COLO829 (cell line): Measurements from ENCODE around the gene MFF.
"Not testable (repeated sequence)": the region's sequence is repeated elsewhere in the genome, so short reads cannot be mapped to it uniquely, and the experiment has no call there.

Experiments used
- DNase-seq: peaks from one replicate; pipeline ENCODE4 v3.0.0; 2012; ENCODE audit warnings: low spot score

MFF gene

GRCh38 chr2:227377467-227378351, 52.7 kb downstream of the MFF start:
- no peak for DNase-seq

- no peak for DNase-seq
These were observed 53.3 kb downstream of the MFF start for GRCh38 chr2:227378371-227378782.

GRCh38 chr2:227379095-227379494, 54.0 kb downstream of the MFF start, which contains the start of gene TM4SF20:
Gene TM4SF20 (minus strand): TSS chr2:227379306. CDS start chr2:227379268, 38 bp downstream.
- DNase-seq, result no peak

GRCh38 chr2:227382241-227382835, 57.3 kb downstream of the MFF start:
- DNase-seq, result not testable (repeated sequence)

- DNase-seq, result no peak
These were observed 58.6 kb downstream of the MFF start for GRCh38 chr2:227383686-227384085.

- no peak for DNase-seq
These were observed 61.6 kb downstream of the MFF start for GRCh38 chr2:227386630-227387029.

- not testable (repeated sequence) for DNase-seq
These were observed 62.5 kb downstream of the MFF start, which contains the start of gene SCYGR1 for GRCh38 chr2:227387583-227387982. Gene SCYGR1 (minus strand): TSS chr2:227387949. CDS start chr2:227387949, 0 bp downstream.

GRCh38 chr2:227388537-227389011, 63.5 kb downstream of the MFF start:
- DNase-seq, result no peak

- DNase-seq, result no peak
These were observed 64.2 kb downstream of the MFF start for GRCh38 chr2:227389231-227389630.

GRCh38 chr2:227389661-227390060, 64.6 kb downstream of the MFF start:
- no peak for DNase-seq

GRCh38 chr2:227390468-227391256, 65.6 kb downstream of the MFF start:
- DNase-seq, result no peak

- no peak for DNase-seq
These were observed 69.3 kb downstream of the MFF start for GRCh38 chr2:227394401-227394800.

GRCh38 chr2:227395556-227395955, 70.5 kb downstream of the MFF start:
- no peak for DNase-seq

GRCh38 chr2:227397562-227397961, 72.5 kb downstream of the MFF start:
- DNase-seq, result no peak

GRCh38 chr2:227398684-227399670, 73.9 kb downstream of the MFF start:
- no peak for DNase-seq

GRCh38 chr2:227401550-227401949, 76.5 kb downstream of the MFF start:
- DNase-seq, result no peak

GRCh38 chr2:227402321-227402720, 77.3 kb downstream of the MFF start:
- DNase-seq, result no peak

GRCh38 chr2:227402959-227403358, 77.9 kb downstream of the MFF start:
- DNase-seq, result no peak

- no peak for DNase-seq
These were observed 79.7 kb downstream of the MFF start for GRCh38 chr2:227404585-227405271.
